Measurements from ENCODE around the gene PTK6. TPM values are rescaled to one million over a fixed set of nuclear protein-coding genes. Genes with fewer than 3 reads are reported as not detected.

Gene PTK6
- total RNA-seq, 2 experiments from 2014 or later, result 2.1 to 2.3 TPM

GRCh38 chr20:63492518-63492917 is 44.7 kb downstream of the PTK6 start:
- CTCF ChIA-PET, result no interaction called here
- DNase-seq, result no peak
- no peak overlapping the region for H3K27ac Mint-ChIP-seq
- no peak overlapping the region for H3K4me3 Mint-ChIP-seq
- H3K27me3 Mint-ChIP-seq, result peaks cover 13% of the 10 kb centered on the region
- peaks cover 2% of the 10 kb centered on the region for H3K4me1 Mint-ChIP-seq
- no peaks in the 10 kb centered on the region for H3K9me3 Mint-ChIP-seq
- POLR2A ChIA-PET, result no interaction called here
- H3K36me3 Mint-ChIP-seq (ENCODE audit: low read depth), result no peaks in the 10 kb centered on the region

DNA sequence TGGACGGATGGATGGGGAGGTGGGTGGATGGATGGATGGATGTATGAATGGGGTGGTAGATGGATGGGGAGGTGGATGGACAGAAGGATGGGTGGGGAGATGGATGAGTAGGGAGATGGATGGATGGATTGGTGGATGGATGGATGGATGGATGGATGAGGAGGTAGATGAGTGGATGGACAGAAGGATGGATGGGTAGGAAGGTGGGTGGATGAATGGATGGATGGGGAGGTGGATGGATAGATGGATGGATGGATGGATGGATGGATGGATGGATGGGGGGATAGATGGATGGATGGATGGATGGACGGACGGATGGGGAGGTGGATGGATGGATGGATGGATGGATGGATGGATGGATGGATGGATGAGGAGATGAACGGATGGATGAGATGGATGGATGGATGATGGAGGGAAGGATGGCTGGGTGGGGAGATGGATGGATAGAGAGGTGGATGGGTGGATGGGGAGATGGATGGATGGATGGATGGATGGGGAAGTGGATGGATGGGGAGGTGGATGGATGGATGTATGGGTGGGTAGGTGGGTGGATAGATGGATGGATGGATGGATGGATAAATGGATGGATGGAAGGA is 45.4 kb downstream of the PTK6 start:
- H3K4me1 Mint-ChIP-seq, result peaks cover 2% of the 10 kb centered on the region
- H3K4me3 Mint-ChIP-seq, result no peak overlapping the region
- H3K27me3 Mint-ChIP-seq, result peaks cover 7% of the 10 kb centered on the region
- H3K27ac Mint-ChIP-seq, result no peak overlapping the region
- no peak for DNase-seq
- H3K36me3 Mint-ChIP-seq (ENCODE audit: low read depth), result no peaks in the 10 kb centered on the region
- ChIA-PET CTCF (no interaction called here), POLR2A (no interaction called here)
- no peaks in the 10 kb centered on the region for H3K9me3 Mint-ChIP-seq

DNA sequence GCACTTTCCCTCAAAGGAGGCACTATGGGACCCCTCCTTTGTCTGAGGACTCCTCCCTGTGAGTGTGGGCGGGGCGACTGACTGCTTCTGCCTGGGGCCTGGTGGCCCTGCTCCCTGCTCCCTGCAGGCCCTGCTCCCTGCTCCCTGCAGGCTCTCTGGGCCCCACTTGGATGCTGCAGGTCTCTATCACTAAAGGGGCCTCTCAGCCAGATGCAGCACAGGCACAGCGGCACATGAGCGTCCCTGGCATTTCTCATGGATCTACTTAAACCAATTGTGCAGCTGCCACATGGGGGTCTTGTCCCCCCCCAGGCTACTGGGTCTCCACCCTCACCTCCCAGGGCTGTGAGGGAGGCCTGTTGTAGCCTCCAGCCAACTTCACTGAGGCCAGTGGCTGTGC is 46.1 kb downstream of the PTK6 start:
- H3K9me3 Mint-ChIP-seq, result no peaks in the 10 kb centered on the region
- ChIA-PET CTCF (no interaction called here), POLR2A (no interaction called here)
- no peak overlapping the region for H3K27ac Mint-ChIP-seq
- DNase-seq, result no peak
- H3K4me1 Mint-ChIP-seq, result no peaks in the 10 kb centered on the region
- H3K4me3 Mint-ChIP-seq, result no peak overlapping the region
- no peaks in the 10 kb centered on the region for H3K36me3 Mint-ChIP-seq (ENCODE audit: low read depth)
- peaks cover 3% of the 10 kb centered on the region for H3K27me3 Mint-ChIP-seq

DNA sequence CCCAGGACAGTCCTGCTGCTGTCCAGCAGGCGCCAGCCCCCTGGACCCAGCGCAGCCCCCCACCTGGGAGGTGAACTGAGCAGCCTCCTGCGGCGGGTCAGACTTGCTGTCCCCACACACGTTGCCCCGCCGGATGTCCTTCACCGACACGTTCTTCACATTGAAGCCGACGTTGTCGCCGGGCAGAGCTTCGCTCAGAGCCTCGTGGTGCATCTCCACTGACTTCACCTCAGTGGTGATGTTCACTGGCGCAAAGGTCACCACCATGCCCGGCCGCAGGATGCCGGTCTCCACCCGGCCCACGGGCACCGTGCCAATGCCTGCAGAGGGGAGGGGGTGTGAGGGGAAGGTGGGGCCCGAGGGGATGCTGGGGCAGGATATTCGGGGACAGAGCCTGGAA is 46.8 kb downstream of the PTK6 start:
- Mint-ChIP-seq H3K4me3 (no peak overlapping the region), H3K27me3 (peaks cover 3% of the 10 kb centered on the region), H3K36me3 (ENCODE audit: low read depth) (no peaks in the 10 kb centered on the region), H3K9me3 (no peaks in the 10 kb centered on the region), H3K27ac (no peak overlapping the region), H3K4me1 (no peaks in the 10 kb centered on the region)
- ChIA-PET POLR2A (no interaction called here), CTCF (no interaction called here)
- DNase-seq, result no peak

DNA sequence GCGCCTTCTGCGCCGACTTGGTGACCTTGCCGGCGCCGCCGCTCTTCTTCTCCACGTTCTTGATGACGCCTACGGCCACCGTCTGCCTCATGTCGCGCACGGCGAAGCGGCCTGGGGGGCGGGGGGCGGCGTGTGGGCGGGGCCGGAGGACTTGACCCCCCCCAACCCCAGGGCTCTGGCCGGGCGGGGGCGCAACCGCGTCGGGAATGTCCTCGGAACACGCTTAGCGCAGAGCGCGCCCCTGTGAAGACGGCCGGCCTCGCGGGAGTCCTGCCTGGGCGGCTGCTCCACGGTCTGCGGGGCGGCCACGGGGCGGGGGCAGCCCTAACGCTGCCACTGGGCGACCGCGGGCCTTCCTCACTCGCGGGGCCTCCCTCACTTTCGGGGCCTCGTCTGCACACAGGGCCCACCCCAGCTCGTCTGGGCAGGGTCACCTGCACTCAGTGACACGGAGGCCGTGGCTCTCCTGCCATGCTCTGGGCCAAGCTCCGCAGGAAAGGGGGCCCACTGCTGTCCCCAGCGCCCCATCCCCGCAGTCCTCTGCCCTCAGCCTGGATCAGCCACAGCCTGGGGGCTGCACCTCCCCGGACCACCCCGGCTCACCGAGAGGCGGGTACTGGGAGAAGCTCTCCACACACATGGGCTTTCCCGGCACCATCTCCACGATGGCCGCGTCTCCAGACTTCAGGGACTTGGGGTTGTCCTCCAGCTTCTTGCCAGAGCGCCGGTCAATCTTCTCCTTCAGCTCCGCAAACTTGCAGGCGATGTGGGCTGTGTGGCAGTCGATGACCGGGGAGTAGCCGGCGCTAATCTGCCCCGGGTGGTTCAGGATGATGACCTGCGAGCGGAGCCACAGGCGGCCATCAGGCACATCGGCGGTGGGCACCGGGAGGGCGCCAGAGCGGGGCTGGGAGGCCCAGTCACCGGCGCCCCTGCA is 48.6 kb downstream of the PTK6 start:
- H3K36me3 Mint-ChIP-seq (ENCODE audit: low read depth), result no peaks in the 10 kb centered on the region
- DNase-seq, result no peak
- peaks cover 6% of the 10 kb centered on the region for H3K27me3 Mint-ChIP-seq
- CTCF ChIA-PET, result no interaction called here
- no peaks in the 10 kb centered on the region for H3K9me3 Mint-ChIP-seq
- H3K4me1 Mint-ChIP-seq, result no peaks in the 10 kb centered on the region
- no peak overlapping the region for H3K27ac Mint-ChIP-seq
- H3K4me3 Mint-ChIP-seq, result no peak overlapping the region
- POLR2A ChIA-PET, result no interaction called here

GRCh38 chr20:63487781-63488241 is 49.4 kb downstream of the PTK6 start:
- H3K36me3 Mint-ChIP-seq (ENCODE audit: low read depth), result no peaks in the 10 kb centered on the region
- H3K27ac Mint-ChIP-seq, result no peak overlapping the region
- CTCF ChIA-PET, result no interaction called here
- POLR2A ChIA-PET, result no interaction called here
- H3K4me3 Mint-ChIP-seq, result no peak overlapping the region
- peaks cover 8% of the 10 kb centered on the region for H3K27me3 Mint-ChIP-seq
- H3K9me3 Mint-ChIP-seq, result no peaks in the 10 kb centered on the region
- H3K4me1 Mint-ChIP-seq, result no peaks in the 10 kb centered on the region
- no peak for DNase-seq

GRCh38 chr20:63487116-63487764 is 49.9 kb downstream of the PTK6 start:
- no peaks in the 10 kb centered on the region for H3K4me1 Mint-ChIP-seq
- H3K27me3 Mint-ChIP-seq, result peaks cover 10% of the 10 kb centered on the region
- H3K9me3 Mint-ChIP-seq, result no peaks in the 10 kb centered on the region
- H3K27ac Mint-ChIP-seq, result no peak overlapping the region
- ChIA-PET POLR2A (interaction anchor here (0.6 kb wide), 1 partner anchor 448 kb away, joined by 3 read pairs; no protein-coding TSS in a partner anchor), CTCF (no interaction called here)
- H3K4me3 Mint-ChIP-seq, result no peak overlapping the region
- H3K36me3 Mint-ChIP-seq (ENCODE audit: low read depth), result no peaks in the 10 kb centered on the region
- no peak for DNase-seq

DNA sequence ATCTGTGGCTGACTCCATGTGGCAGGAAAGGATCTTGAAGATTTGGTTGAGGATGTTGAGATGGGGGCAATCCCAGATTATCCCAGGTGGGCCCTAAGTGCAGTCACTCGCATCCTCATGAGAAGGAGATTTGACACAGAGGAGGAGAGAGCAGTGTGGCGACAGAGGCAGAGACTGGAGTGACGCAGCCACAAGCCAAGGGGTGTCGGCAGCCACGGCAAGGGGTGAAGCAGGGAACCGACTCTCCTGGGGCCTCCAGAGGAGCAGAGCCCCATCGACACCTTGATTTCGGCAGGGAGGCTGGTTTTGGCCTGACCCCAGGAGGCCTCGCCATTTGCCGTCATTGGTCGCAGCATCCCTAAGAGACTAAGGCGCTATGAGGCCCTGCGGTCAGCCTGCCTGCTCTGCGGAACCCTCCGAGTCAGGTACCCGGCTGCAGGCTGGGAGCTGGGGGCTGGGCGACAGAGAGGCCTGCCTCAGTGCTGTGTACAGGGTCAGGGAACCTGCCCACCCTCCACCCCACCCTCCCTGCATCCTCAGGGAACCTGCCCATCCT is 50.8 kb downstream of the PTK6 start:
- DNase-seq, result no peak
- Mint-ChIP-seq H3K27me3 (peaks cover 10% of the 10 kb centered on the region), H3K4me1 (no peaks in the 10 kb centered on the region), H3K36me3 (ENCODE audit: low read depth) (no peaks in the 10 kb centered on the region), H3K4me3 (no peak overlapping the region), H3K9me3 (no peaks in the 10 kb centered on the region), H3K27ac (no peak overlapping the region)
- CTCF ChIA-PET, result no interaction called here
- POLR2A ChIA-PET, result no interaction called here

DNA sequence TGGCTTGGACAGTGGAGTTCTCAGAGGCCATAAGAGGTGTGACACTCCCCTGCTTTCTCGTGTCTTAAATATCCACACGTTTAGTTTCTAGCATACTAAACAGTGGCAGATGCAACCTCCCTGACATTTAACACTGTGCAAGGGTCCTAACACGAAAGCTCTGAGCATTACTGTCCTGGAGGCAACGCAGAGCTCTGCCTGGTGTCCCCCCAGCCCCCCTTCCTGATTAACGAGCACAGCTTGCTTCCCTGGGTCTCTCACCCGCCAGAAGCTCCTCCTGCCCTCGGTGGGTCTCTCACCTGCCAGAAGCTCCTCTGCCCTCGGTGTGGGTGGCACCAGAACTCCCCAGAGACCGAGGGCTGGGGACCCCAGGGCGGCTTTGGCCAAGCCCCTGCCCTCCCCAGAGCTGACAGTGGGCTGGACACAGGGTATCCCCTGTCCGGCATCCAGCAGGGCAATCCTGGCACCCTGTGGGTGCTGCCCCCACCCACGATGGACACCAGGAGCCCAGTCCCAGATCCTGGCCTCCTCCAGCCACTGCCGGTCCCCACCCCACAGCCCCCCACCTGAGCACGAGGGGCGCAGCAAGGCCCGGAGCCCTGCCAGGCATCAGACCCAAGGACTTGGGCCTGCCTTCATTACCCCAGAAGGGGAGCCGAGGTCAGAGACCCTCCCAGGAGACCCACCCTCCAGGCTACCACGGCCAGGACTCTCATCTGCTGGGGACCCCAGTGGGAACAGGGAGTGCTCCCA is 52.3 kb downstream of the PTK6 start:
- no peaks in the 10 kb centered on the region for H3K4me1 Mint-ChIP-seq
- H3K4me3 Mint-ChIP-seq, result no peak overlapping the region
- no peak overlapping the region for H3K27ac Mint-ChIP-seq
- H3K27me3 Mint-ChIP-seq, result peaks cover 10% of the 10 kb centered on the region
- no peaks in the 10 kb centered on the region for H3K36me3 Mint-ChIP-seq (ENCODE audit: low read depth)
- DNase-seq, result no peak
- H3K9me3 Mint-ChIP-seq, result no peaks in the 10 kb centered on the region
- ChIA-PET CTCF (no interaction called here), POLR2A (no interaction called here)

DNA sequence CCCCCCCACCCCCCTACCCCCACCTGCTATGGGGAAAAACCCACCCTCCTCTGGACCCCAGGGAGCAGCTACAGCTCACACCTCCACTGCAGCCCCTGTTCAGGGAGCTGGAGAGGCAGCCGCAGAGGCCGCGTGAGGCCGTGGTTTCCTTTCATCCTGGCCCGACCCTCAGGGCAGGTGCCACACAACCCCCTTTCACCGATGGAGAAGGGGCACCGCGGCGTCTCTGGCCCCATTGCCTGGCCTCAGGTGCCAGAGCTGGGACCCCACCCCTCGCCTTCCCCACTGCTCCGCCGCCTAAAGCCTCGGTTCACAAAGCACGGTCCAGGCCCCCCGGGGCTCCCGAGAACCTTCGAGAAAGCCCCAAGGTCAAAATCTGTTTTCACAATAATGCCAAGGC is 52.9 kb downstream of the PTK6 start:
- H3K4me1 Mint-ChIP-seq, result no peaks in the 10 kb centered on the region
- no peaks in the 10 kb centered on the region for H3K36me3 Mint-ChIP-seq (ENCODE audit: low read depth)
- no peaks in the 10 kb centered on the region for H3K9me3 Mint-ChIP-seq
- ChIA-PET POLR2A (no interaction called here), CTCF (no interaction called here)
- peaks cover 10% of the 10 kb centered on the region for H3K27me3 Mint-ChIP-seq
- H3K4me3 Mint-ChIP-seq, result no peak overlapping the region
- no peak overlapping the region for H3K27ac Mint-ChIP-seq
- no peak for DNase-seq

DNA sequence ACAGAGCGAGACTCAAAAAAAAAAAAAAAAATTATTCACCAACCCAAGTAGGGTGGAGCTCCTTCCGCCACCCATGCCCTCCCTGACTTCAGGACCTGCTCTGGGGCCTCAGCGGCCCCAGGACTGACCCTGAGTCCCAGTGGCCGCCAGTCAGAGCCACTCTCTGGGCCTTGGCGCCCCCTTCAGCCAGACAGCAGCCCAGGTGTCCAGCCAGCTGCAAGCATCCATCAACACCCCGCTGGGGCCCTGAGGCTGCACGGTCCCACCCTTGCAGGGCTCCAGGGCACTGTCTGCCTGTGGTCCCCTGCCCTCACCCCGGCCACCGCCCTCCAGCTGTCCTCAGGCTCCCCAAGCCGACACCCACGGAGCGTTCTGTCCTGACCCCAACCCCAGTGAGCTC is 53.3 kb downstream of the PTK6 start:
- no peaks in the 10 kb centered on the region for H3K9me3 Mint-ChIP-seq
- no peak for DNase-seq
- ChIA-PET CTCF (no interaction called here), POLR2A (no interaction called here)
- H3K27me3 Mint-ChIP-seq, result peaks cover 10% of the 10 kb centered on the region
- H3K4me3 Mint-ChIP-seq, result no peak overlapping the region
- H3K4me1 Mint-ChIP-seq, result no peaks in the 10 kb centered on the region
- no peak overlapping the region for H3K27ac Mint-ChIP-seq
- no peaks in the 10 kb centered on the region for H3K36me3 Mint-ChIP-seq (ENCODE audit: low read depth)

GRCh38 chr20:63482021-63482587 is 55.1 kb downstream of the PTK6 start:
- ChIA-PET POLR2A (no interaction called here), CTCF (interaction anchor here (0.5 kb wide), 1 partner anchor 570 kb away, joined by 3 read pairs; no protein-coding TSS in a partner anchor)
- no peaks in the 10 kb centered on the region for H3K36me3 Mint-ChIP-seq (ENCODE audit: low read depth)
- no peak overlapping the region for H3K4me3 Mint-ChIP-seq
- no peak for DNase-seq
- H3K27me3 Mint-ChIP-seq, result peaks cover 12% of the 10 kb centered on the region
- H3K27ac Mint-ChIP-seq, result no peak overlapping the region
- H3K4me1 Mint-ChIP-seq, result no peaks in the 10 kb centered on the region
- no peaks in the 10 kb centered on the region for H3K9me3 Mint-ChIP-seq

GRCh38 chr20:63481503-63481902 is 55.7 kb downstream of the PTK6 start:
- peaks cover 14% of the 10 kb centered on the region for H3K27me3 Mint-ChIP-seq
- no peaks in the 10 kb centered on the region for H3K36me3 Mint-ChIP-seq (ENCODE audit: low read depth)
- no peak for DNase-seq
- no peaks in the 10 kb centered on the region for H3K4me1 Mint-ChIP-seq
- ChIA-PET POLR2A (no interaction called here), CTCF (no interaction called here)
- H3K27ac Mint-ChIP-seq, result no peak overlapping the region
- no peak overlapping the region for H3K4me3 Mint-ChIP-seq
- H3K9me3 Mint-ChIP-seq, result no peaks in the 10 kb centered on the region

Data from activated CD4-positive, alpha-beta memory T cell treated with anti-CD3 and anti-CD28 coated beads, Interleukin-2, amount 10 ng/mL, durations not matched to agents 7 days and 5 days (primary cell).